Effector memory CD8-positive, alpha-beta T cell (primary cell): Measurements from ENCODE around the gene LHFPL3.
"Not testable (repeated sequence)": the region's sequence is repeated elsewhere in the genome, so short reads cannot be mapped to it uniquely, and the experiment has no call there.

ENCODE experiments used
- ATAC-seq: fragments of 150-1000 bp; cut with Tn5 transposase; replicated peaks from 2 replicates; pipeline ENCODE4 v1.10.0; 2021; ENCODE audit warnings: mild to moderate bottlenecking, moderate library complexity
- DNase-seq, 3 experiments: peaks; one replicate each; pipeline ENCODE4 v3.0.0; 2021
- H3K27ac Mint-ChIP-seq, 2 donors: one replicate each; pipeline ENCODE4 v1.8.0; 2022; ENCODE audit warnings: mild to moderate bottlenecking in 2 of 2, mixed read lengths in 2 of 2, moderate library complexity in 2 of 2
- H3K27me3 Mint-ChIP-seq, 2 donors: one replicate each; pipeline ENCODE4 v1.8.0; 2022; ENCODE audit warnings: mixed read lengths in 2 of 2
- H3K36me3 Mint-ChIP-seq: one replicate; pipeline ENCODE4 v1.8.0; 2022; ENCODE audit warnings: mild to moderate bottlenecking, moderate library complexity, mixed read lengths; ENCODE audit not compliant: insufficient read depth
- H3K4me1 Mint-ChIP-seq, 2 donors: one replicate each; pipeline ENCODE4 v1.8.0; 2022; ENCODE audit warnings: low read depth in 2 of 2, mixed read lengths in 2 of 2
- H3K4me3 Mint-ChIP-seq, 2 donors: one replicate each; pipeline ENCODE4 v1.8.0; 2022; ENCODE audit warnings: mild to moderate bottlenecking in 2 of 2, mixed read lengths in 2 of 2, moderate library complexity in 2 of 2
- H3K9me3 Mint-ChIP-seq, 2 donors: one replicate each; pipeline ENCODE4 v1.8.0; 2022; ENCODE audit warnings: mixed read lengths in 2 of 2

The LHFPL3 gene

DNA sequence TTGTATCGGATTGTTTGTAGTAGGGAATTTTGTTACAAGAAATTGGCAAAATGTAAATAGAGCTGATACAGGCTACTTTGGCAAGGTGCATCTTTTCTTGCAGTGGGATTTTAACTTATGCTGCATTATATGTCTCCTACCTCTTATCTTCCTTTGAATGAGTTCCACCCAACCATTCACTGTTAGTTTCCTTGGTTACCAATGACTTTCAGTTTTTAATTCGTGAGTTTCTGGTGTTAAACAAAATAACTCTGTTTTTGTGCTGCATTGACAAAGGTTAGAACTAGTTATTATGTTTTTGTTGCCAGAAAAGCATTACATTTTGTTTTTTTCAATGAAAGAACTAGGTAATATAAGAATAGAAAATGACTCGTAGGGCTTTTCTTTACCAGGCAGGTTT lies 327.2 kb downstream of the LHFPL3 start:
- no peaks in the 10 kb centered on the region for H3K9me3 Mint-ChIP-seq
- no peaks in the 10 kb centered on the region for H3K36me3 Mint-ChIP-seq
- no peaks in the 10 kb centered on the region for H3K4me1 Mint-ChIP-seq
- no peak overlapping the region for H3K27ac Mint-ChIP-seq
- no peak for ATAC-seq
- no peak overlapping the region for H3K4me3 Mint-ChIP-seq
- H3K27me3 Mint-ChIP-seq: no peaks in the 10 kb centered on the region
- no peak for DNase-seq

DNA sequence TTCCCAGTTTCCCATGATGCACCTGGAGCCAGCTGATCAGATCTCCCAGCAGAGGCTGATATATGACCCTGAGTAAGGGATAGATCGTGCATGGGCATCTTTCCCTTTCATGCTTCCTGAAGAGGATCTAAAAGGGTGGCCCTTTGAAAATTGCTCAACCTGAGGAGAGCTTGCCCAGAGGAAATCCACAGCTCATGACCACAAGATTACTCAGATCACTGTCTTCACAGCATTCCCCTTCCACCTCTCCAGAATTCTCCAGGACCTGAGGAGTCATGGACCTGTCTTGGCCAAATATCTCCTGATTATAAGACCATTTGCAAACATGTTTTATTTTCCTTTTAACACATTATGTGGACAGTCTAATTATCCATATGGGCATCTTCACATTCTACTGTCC lies 328.1 kb downstream of the LHFPL3 start:
- Mint-ChIP-seq H3K36me3 (no peaks in the 10 kb centered on the region), H3K27me3 (no peaks in the 10 kb centered on the region), H3K9me3 (no peaks in the 10 kb centered on the region), H3K4me3 (no peak overlapping the region), H3K27ac (no peak overlapping the region), H3K4me1 (no peaks in the 10 kb centered on the region)
- ATAC-seq: no peak
- no peak for DNase-seq

GRCh38 chr7:104657134-104657533 lies 328.7 kb downstream of the LHFPL3 start:
- H3K9me3 Mint-ChIP-seq: no peaks in the 10 kb centered on the region
- no peak for DNase-seq
- H3K4me1 Mint-ChIP-seq: no peaks in the 10 kb centered on the region
- ATAC-seq: no peak
- no peak overlapping the region for H3K4me3 Mint-ChIP-seq
- no peaks in the 10 kb centered on the region for H3K27me3 Mint-ChIP-seq
- no peaks in the 10 kb centered on the region for H3K36me3 Mint-ChIP-seq
- no peak overlapping the region for H3K27ac Mint-ChIP-seq

DNA sequence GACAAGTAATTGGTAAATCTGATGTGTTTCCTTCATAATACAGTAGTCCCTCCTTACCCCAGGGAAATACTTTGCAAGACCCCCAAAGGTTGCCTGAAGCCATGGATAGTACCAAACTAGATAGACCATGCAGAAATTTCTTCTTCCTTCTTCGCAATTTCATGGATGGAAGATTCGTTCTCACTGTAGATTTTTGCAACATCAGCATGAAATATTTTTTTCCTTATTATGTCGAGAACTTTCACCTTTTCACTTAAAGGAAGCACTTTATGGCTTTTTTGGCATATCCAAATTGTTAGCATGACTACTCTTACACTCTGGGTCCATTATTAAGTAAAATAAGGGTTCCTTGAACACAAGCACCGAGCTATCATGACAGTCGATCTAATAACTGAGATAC lies 333.2 kb downstream of the LHFPL3 start:
- H3K27me3 Mint-ChIP-seq: no peaks in the 10 kb centered on the region
- DNase-seq (no peak), ATAC-seq (no peak)
- no peaks in the 10 kb centered on the region for H3K9me3 Mint-ChIP-seq
- no peaks in the 10 kb centered on the region for H3K4me1 Mint-ChIP-seq
- no peak overlapping the region for H3K27ac Mint-ChIP-seq
- no peaks in the 10 kb centered on the region for H3K36me3 Mint-ChIP-seq
- H3K4me3 Mint-ChIP-seq: no peak overlapping the region

GRCh38 chr7:104664648-104665047 lies 336.2 kb downstream of the LHFPL3 start:
- peaks cover 0 to 2% of the 10 kb centered on the region in 2 donors for H3K9me3 Mint-ChIP-seq
- H3K27me3 Mint-ChIP-seq: no peaks in the 10 kb centered on the region
- H3K4me1 Mint-ChIP-seq: no peaks in the 10 kb centered on the region
- H3K27ac Mint-ChIP-seq: no peak overlapping the region
- H3K36me3 Mint-ChIP-seq: no peaks in the 10 kb centered on the region
- no peak overlapping the region for H3K4me3 Mint-ChIP-seq
- no peak for ATAC-seq
- DNase-seq: no peak

DNA sequence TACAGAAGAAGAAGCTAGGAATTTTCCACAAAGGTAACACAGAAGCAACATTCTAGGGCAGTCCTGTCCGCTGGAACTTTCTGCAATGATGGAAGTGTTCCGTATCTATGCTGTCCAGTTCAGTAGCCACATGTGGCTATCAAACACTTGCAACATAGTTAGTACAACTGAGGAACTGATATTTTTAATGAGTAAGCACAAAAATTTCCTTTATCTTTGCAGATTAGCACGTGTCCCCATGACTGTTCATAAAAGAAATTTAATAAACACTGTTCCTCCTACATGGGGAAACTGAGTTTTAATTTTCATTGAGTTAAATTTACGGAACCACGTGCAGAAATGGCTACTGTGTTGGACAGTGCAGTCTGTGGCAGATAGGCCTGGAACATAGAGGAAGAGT lies 349.2 kb downstream of the LHFPL3 start:
- Mint-ChIP-seq H3K27me3 (peaks cover 12 to 30% of the 10 kb centered on the region in 2 donors), H3K4me1 (no peaks in the 10 kb centered on the region), H3K4me3 (no peak overlapping the region), H3K9me3 (peaks cover 0 to 9% of the 10 kb centered on the region in 2 donors), H3K27ac (no peak overlapping the region), H3K36me3 (no peaks in the 10 kb centered on the region)
- ATAC-seq (no peak), DNase-seq (no peak)

DNA sequence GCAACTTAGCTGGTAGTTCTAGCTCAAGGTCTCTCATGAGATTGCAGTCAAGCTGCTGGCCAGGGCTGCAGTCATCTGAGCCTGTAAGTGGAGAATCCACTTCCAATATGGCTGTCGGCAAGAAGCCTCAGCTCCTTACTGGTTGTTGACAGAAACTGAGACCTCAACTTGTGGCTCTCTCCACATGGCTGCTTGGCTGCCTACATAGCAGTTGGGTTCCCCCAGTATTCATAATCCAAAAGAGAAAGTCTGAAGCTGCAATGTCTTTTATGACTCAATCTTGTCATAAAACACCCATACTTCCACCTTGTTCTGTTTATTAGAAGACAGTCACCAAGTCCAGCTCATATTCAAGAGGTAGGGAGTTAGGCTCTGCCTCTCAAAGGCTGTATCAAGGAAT lies 350.7 kb downstream of the LHFPL3 start:
- DNase-seq (no peak), ATAC-seq (no peak)
- H3K36me3 Mint-ChIP-seq: no peaks in the 10 kb centered on the region
- H3K27me3 Mint-ChIP-seq: peaks cover 12 to 28% of the 10 kb centered on the region in 2 donors
- no peak overlapping the region for H3K27ac Mint-ChIP-seq
- no peak overlapping the region for H3K4me3 Mint-ChIP-seq
- no peaks in the 10 kb centered on the region for H3K4me1 Mint-ChIP-seq
- peaks cover 0 to 9% of the 10 kb centered on the region in 2 donors for H3K9me3 Mint-ChIP-seq

DNA sequence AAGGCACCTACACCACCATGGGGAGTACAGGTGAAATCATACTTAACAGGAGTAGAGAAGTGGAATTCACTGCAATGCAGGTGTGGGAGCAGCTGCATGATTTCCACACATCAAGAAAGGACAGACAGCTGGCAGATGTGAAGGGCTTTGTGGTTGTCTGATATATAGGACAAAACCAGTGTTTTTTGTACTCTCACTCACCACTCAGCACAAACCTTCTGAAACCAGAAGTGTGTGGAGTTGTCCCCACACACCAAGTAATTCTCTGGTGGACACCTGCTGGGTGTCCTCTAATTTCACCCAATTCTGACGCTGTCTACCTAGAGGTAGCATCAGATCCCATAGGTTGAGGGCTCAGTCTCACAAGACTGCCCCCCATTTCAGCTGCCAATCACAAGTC lies 357.9 kb downstream of the LHFPL3 start:
- H3K36me3 Mint-ChIP-seq: no peaks in the 10 kb centered on the region
- peaks cover 6 to 29% of the 10 kb centered on the region in 2 donors for H3K27me3 Mint-ChIP-seq
- no peaks in the 10 kb centered on the region for H3K9me3 Mint-ChIP-seq
- ATAC-seq: no peak
- no peak overlapping the region for H3K4me3 Mint-ChIP-seq
- H3K4me1 Mint-ChIP-seq: no peaks in the 10 kb centered on the region
- H3K27ac Mint-ChIP-seq: no peak overlapping the region
- DNase-seq: no peak

DNA sequence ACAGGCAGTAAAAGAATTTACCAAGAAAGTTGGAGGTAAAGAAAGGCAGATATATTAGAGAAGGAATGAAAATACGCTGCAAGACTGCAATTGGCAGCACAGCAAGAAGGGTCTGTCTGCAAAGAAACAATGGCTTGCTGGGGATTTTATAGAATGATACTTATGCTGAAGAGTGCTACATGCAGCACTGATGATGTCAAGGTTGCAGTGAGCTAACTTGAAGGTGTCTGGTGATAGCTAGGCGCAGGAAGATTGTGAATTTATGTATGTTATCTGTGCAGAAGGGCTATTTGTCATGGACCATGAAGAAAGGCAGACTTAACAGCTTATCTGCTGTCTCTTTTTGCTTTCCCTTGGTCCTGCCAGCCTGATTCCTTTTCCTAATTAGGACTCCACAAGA lies 366.3 kb downstream of the LHFPL3 start:
- Mint-ChIP-seq H3K27me3 (no peaks in the 10 kb centered on the region), H3K4me3 (no peak overlapping the region), H3K36me3 (no peaks in the 10 kb centered on the region), H3K9me3 (peaks cover 0 to 4% of the 10 kb centered on the region in 2 donors), H3K27ac (no peak overlapping the region), H3K4me1 (no peaks in the 10 kb centered on the region)
- DNase-seq (no peak), ATAC-seq (no peak)

GRCh38 chr7:104695563-104695962 lies 367.2 kb downstream of the LHFPL3 start:
- Mint-ChIP-seq H3K9me3 (peaks cover 7 to 8% of the 10 kb centered on the region in 2 donors), H3K4me3 (no peak overlapping the region), H3K36me3 (no peaks in the 10 kb centered on the region), H3K27me3 (peaks cover 0 to 7% of the 10 kb centered on the region in 2 donors), H3K4me1 (no peaks in the 10 kb centered on the region), H3K27ac (no peak overlapping the region)
- ATAC-seq (no peak), DNase-seq (no peak)

DNA sequence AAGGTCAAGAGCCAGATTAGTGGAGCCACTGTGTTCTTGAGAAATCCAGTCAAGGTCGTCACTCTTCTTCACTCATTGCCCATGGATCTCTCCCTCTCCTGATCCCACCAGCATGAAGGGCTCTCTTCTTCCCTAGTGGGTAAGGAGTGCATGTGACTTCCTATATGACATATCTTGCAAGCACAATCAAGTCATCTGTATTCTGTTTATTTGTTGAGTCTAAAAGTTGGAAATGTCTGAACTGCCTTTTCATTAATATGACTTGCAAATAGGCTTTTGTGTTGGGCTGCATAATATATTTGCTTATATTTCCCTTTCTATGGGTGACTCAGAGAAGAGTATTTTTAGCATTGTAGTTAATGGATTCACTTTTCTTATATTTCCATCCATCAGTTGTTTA lies 371.9 kb downstream of the LHFPL3 start:
- no peaks in the 10 kb centered on the region for H3K4me1 Mint-ChIP-seq
- DNase-seq (no peak), ATAC-seq (no peak)
- H3K36me3 Mint-ChIP-seq: no peaks in the 10 kb centered on the region
- no peak overlapping the region for H3K4me3 Mint-ChIP-seq
- peaks cover 3 to 11% of the 10 kb centered on the region in 2 donors for H3K27me3 Mint-ChIP-seq
- no peak overlapping the region for H3K27ac Mint-ChIP-seq
- peaks cover 8% of the 10 kb centered on the region in 2 donors for H3K9me3 Mint-ChIP-seq

- ATAC-seq, H3K4me1 Mint-ChIP-seq: not testable (repeated sequence)
Observed at GRCh38 chr7:104721027-104721426, 392.6 kb downstream of the LHFPL3 start.

GRCh38 chr7:104723001-104723400 lies 394.6 kb downstream of the LHFPL3 start:
- DNase-seq (no peak), ATAC-seq (no peak)
- Mint-ChIP-seq H3K9me3 (no peaks in the 10 kb centered on the region), H3K27me3 (no peaks in the 10 kb centered on the region), H3K27ac (no peak overlapping the region), H3K36me3 (no peaks in the 10 kb centered on the region), H3K4me3 (no peak overlapping the region), H3K4me1 (no peaks in the 10 kb centered on the region)

More at GRCh38 chr7:104721027-104721426, 392.6 kb downstream of the LHFPL3 start:
- H3K36me3 Mint-ChIP-seq, H3K27me3 Mint-ChIP-seq, H3K27ac Mint-ChIP-seq, H3K4me3 Mint-ChIP-seq, H3K9me3 Mint-ChIP-seq, DNase-seq: not testable (repeated sequence)

DNA sequence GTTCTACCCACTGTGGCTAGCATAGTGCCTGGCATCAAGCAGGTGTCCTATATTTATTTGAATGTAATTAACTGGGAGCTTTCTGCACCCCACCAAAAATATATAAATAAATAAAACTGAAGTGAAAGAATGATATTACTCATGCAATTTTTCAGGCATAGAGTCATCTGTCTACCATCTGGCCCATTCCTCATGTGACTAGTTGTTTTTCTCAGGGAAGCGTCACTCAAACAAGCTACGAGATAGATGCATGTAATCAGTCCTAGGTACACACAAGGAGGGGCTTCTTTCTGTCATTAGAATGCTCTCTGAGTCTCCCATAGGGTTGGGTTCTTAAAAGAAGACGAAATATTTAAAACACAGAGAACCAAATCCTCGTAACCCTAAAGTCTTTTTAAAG lies 430.1 kb downstream of the LHFPL3 start:
- H3K27ac Mint-ChIP-seq: no peak overlapping the region
- no peaks in the 10 kb centered on the region for H3K4me1 Mint-ChIP-seq
- no peaks in the 10 kb centered on the region for H3K36me3 Mint-ChIP-seq
- no peak overlapping the region for H3K4me3 Mint-ChIP-seq
- no peak for ATAC-seq
- DNase-seq: no peak
- H3K27me3 Mint-ChIP-seq: peaks cover 34 to 45% of the 10 kb centered on the region in 2 donors
- no peaks in the 10 kb centered on the region for H3K9me3 Mint-ChIP-seq

DNA sequence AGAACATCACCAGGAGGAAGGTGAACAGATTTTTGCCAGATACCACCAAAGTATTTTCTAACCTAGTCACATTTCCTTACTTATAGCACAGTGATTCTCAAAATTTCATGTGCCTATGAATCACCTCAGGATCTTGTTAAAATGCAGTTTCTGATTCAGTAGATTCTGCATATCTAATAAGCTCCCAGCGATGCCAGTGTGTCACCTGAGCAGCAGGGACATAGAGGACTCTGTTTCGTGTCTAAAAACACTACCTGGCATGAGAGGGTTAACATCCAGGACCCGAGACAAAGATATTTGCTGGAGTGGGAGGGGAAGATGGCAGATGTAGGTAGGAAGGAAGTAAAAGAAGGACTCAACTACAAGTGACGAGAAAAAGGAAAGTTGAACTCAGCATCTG lies 433.5 kb downstream of the LHFPL3 start:
- DNase-seq: no peak
- no peak for ATAC-seq
- Mint-ChIP-seq H3K27ac (no peak overlapping the region), H3K27me3 (peaks cover 33 to 58% of the 10 kb centered on the region in 2 donors), H3K4me3 (no peak overlapping the region), H3K9me3 (peaks cover 0 to 2% of the 10 kb centered on the region in 2 donors), H3K4me1 (no peaks in the 10 kb centered on the region), H3K36me3 (no peaks in the 10 kb centered on the region)
